ENCODE results near the gene PTGR2. TPM values are rescaled to one million over a fixed set of nuclear protein-coding genes. Genes with fewer than 3 reads are reported as not detected.
"Not testable (repeated sequence)": the region's sequence is repeated elsewhere in the genome, so short reads cannot be mapped to it uniquely, and the experiment has no call there.

PTGR2 gene
- total RNA-seq, 4 donors from 2014 or later, result 0.59 to 19.0 (median 11.0) TPM

- H3K27ac ChIP-seq, result no peak overlapping the region
- H3K4me3 ChIP-seq, result no peak overlapping the region
- no peaks in the 10 kb centered on the region for H3K4me1 ChIP-seq
- H3K36me3 ChIP-seq, result no peaks in the 10 kb centered on the region
- H3K9me3 ChIP-seq, result no peaks in the 10 kb centered on the region
- no peak for DNase-seq
- TF ChIP-seq, protein P1, sequence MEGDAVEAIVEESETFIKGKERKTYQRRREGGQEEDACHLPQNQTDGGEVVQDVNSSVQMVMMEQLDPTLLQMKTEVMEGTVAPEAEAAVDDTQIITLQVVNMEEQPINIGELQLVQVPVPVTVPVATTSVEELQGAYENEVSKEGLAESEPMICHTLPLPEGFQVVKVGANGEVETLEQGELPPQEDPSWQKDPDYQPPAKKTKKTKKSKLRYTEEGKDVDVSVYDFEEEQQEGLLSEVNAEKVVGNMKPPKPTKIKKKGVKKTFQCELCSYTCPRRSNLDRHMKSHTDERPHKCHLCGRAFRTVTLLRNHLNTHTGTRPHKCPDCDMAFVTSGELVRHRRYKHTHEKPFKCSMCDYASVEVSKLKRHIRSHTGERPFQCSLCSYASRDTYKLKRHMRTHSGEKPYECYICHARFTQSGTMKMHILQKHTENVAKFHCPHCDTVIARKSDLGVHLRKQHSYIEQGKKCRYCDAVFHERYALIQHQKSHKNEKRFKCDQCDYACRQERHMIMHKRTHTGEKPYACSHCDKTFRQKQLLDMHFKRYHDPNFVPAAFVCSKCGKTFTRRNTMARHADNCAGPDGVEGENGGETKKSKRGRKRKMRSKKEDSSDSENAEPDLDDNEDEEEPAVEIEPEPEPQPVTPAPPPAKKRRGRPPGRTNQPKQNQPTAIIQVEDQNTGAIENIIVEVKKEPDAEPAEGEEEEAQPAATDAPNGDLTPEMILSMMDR (IDR thresholded peaks at IDR 0.05), result no peak
- TF ChIP-seq POLR2A (IDR thresholded peaks at IDR 0.05), result no peak
- no peaks in the 10 kb centered on the region for H3K27me3 ChIP-seq
- intact Hi-C loops (cut with DNase I; ENCODE audit: low total_unique reads), result no loop called here
Observed at GRCh38 chr14:73862480-73862879, 10.8 kb downstream of the PTGR2 start.

- Histone ChIP-seq H3K27me3 (no peaks in the 10 kb centered on the region), H3K9me3 (no peaks in the 10 kb centered on the region), H3K4me3 (no peak overlapping the region), H3K27ac (no peak overlapping the region), H3K36me3 (no peaks in the 10 kb centered on the region), H3K4me1 (no peaks in the 10 kb centered on the region)
- intact Hi-C loops (cut with DNase I; ENCODE audit: low total_unique reads), result no loop called here
- TF ChIP-seq POLR2A (IDR thresholded peaks at IDR 0.05), result no peak
- TF ChIP-seq, protein P1 (IDR thresholded peaks at IDR 0.05), result no peak
- no peak for DNase-seq
Observed at GRCh38 chr14:73863209-73863608, 11.6 kb downstream of the PTGR2 start.

- Histone ChIP-seq H3K4me1 (no peaks in the 10 kb centered on the region), H3K27me3 (no peaks in the 10 kb centered on the region), H3K9me3 (no peaks in the 10 kb centered on the region), H3K27ac (no peak overlapping the region), H3K36me3 (no peaks in the 10 kb centered on the region), H3K4me3 (no peak overlapping the region)
- intact Hi-C loops (cut with DNase I; ENCODE audit: low total_unique reads), result no loop called here
- TF ChIP-seq, protein P1 (IDR thresholded peaks at IDR 0.05), result no peak
- TF ChIP-seq POLR2A (IDR thresholded peaks at IDR 0.05), result no peak
- DNase-seq, result no peak
Observed at GRCh38 chr14:73865534-73866113, 14.0 kb downstream of the PTGR2 start.

- H3K4me3 ChIP-seq; H3K36me3 ChIP-seq; H3K9me3 ChIP-seq; H3K27ac ChIP-seq; DNase-seq; H3K27me3 ChIP-seq; H3K4me1 ChIP-seq; intact Hi-C loops (cut with DNase I; ENCODE audit: low total_unique reads): not testable (repeated sequence)
Observed at GRCh38 chr14:73869754-73870153, 18.1 kb downstream of the PTGR2 start.

GRCh38 chr14:73870525-73871235 is 19.0 kb downstream of the PTGR2 start:
- no peak overlapping the region for H3K4me3 ChIP-seq
- intact Hi-C loops (cut with DNase I; ENCODE audit: low total_unique reads), result no loop called here
- DNase-seq, result no peak
- no peak overlapping the region for H3K27ac ChIP-seq
- TF ChIP-seq POLR2A (IDR thresholded peaks at IDR 0.05), result no peak
- TF ChIP-seq, protein P1 (IDR thresholded peaks at IDR 0.05), result no peak
- H3K36me3 ChIP-seq, result no peaks in the 10 kb centered on the region
- no peaks in the 10 kb centered on the region for H3K9me3 ChIP-seq
- no peaks in the 10 kb centered on the region for H3K4me1 ChIP-seq
- H3K27me3 ChIP-seq, result no peaks in the 10 kb centered on the region

Measured in uterus (tissue), 4 donors.